SIG-M5 treated with dmso at 0.1 percent for 504 hours (cell line): ENCODE measurements around the gene CBX8.
A peak's percentile ranks its signal among the peaks of the same experiment; 100 is the strongest.

Experiments used
- DNase-seq: peaks from one replicate; lab custom pipeline; 2025; ENCODE audit not compliant: unreplicated experiment; lab: John Stamatoyannopoulos, UW

The CBX8 gene

DNA sequence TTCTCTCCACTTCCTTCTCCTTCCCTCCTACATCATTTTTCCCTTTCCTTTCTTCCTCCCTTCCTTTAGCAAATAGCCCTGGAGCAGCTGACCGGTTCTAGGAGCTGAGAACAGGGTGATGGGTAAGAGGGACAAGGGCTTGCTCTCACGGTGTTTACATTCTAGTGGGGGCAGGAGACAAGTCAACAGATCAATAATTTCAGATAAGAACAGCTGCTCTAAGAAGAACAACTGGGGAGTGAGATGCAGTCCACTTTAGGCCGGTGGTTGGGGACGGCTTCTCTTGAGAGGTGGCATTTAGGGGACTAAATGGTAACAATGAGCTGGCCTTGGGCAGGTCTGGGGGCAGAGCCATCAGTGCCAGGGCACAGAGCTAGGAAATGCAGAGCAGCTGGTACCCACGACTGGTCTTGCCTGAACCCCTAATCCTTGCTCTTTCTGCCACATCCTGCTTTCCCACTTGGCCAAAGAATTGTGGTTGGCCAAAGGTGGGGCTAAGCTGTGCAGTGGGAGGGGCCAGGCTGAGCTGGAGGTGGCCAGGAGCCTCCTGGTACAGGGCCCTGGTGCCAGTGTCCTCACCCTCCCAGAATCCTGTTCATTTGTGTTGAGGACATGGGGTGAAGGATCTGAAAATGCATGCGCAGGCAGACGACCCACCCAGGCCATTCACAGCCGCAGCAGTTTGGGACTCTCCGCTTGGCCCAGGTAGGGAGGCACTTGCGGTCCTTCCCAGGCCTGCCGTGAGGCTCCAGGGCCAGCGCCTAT lies 24.6 kb upstream of the CBX8 start:
- no peak for DNase-seq

DNA sequence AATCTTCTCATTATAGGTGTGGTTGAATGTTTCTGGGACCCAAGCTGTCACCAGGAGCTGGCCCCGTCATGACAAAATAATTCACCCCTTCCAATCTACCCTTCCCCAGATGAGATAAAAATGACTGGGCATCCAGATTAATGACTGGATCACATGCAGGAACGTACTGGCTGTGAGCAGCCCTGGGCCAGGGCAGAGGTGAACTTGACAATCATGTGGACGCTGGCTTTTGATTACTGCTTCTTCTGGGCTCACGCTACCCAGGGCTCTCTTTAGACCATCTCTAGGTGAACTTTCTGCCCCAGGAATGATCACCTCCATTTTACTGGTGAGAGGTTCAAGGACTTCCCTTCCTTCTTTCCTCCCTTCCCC lies 24.1 kb upstream of the CBX8 start:
- no peak for DNase-seq

DNA sequence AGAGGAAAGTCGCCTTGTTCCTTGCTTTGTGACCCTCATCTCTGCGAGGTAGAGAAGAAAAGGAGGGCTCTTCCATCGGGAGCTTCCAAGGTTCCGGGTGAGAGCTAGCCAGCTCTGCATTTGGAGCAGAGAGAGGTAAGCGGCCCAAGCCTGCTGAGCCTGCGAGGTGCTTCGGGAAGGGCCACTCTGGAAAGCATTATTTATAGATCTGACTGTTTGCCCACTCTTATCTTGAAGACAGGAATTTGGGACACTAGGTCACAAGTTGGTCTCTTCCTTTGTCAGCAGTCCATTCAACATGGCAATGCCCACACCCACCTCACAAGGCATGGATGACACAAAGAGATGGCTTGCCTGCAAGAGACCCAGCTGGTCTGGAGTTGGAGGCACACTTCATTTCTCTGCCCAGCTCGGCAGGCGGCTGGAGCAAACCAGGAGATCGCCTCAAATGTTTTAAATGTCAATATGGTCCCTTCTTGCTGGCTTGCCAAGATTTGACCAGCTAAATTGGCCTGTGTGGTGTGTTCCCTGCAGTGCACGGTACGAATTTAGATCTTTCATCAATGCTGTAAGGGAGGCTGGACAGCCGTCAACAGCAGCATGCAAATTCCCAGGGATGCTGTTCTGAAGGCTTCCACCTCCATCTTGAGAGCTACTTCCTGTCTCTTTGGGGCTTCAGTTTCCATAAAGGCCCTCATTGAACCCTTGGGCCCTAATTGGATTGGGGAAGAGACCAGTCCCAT lies 22.8 kb upstream of the CBX8 start:
- no peak for DNase-seq

DNA sequence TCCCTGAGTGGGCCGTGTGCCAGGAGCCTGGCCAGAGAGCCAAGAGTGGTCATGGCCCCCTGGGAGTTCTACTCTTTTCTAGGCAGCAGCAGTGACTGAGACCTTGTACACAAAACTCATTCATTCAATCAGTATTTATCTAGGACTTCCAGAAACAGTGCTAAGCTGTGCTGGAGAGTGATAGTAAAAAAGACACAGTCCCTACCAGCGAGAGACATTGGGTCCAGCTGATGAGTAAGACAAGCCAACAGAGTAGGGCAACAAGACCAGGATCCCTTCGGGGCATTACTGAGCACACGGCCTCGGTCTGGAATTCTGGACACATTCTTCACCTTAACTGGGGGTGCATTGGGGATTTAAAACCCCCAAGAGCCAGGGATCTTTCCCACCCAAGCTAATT lies 22.2 kb upstream of the CBX8 start:
- DNase-seq: no peak

DNA sequence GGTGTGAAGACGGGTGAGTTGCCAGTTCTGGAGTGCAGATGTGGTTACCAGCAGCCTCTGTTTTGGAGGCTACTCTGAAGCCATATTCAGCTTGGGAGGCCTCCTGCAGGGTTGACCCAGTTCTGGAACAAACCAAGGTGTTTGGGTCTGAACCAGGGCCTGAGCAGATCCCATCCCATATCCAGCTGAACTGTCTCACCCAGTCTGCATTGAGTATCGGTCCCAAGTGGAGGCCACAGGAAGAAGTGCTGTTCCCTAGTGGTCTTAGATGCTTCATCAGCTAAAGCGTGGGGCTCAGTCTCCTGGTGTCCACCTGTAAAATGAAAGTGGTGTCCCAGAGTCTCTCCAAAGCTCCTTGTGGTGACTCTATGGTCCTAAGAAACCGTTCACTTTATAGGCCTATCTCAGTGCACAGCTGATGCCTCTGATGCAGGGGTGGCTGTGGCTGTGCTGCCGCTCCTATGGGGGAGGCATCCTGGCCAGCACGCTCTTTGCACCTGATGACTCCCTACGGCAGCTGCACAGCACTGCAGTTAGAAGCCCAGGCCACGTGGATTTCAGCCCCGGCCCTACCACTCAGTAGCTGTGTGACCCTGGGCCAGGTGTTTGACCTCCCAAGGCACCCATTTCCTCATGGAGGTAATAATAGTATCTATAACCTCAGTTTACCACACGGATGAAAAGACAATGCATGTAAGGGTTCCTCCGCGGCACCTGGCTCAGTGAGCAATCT lies 21.3 kb upstream of the CBX8 start:
- DNase-seq: no peak

DNA sequence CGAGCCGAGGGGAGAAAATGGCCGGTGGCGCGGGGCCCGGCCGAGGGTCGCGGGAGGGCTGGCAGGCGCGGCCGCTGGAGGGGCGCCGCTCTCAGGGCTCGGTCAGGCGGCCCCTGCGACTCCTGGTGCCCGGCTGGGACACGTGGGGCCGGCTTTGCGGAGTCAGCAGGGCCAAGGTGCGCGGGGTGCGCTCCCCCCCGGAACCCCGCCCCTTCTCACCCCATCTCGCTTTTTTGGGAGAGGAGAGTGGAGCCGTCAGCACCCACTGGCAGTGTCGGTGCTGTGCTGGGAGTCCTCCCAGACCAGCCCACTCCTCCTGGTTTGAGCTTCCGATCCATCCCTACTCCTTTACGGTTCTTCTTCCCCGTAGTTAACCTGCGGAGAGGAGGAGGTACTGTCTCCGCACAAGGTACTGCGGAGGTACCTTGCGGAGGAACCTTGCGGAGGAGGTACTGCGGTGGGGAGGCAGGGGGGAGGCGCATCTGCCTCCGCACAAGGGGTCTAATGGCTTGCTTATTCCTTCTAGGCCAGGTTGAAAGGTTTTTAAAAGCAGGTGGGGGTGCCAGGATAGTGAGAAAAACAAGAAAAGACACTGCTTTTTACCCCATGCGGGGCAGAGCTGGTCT lies 19.1 kb upstream of the CBX8 start:
- DNase-seq: no peak

DNA sequence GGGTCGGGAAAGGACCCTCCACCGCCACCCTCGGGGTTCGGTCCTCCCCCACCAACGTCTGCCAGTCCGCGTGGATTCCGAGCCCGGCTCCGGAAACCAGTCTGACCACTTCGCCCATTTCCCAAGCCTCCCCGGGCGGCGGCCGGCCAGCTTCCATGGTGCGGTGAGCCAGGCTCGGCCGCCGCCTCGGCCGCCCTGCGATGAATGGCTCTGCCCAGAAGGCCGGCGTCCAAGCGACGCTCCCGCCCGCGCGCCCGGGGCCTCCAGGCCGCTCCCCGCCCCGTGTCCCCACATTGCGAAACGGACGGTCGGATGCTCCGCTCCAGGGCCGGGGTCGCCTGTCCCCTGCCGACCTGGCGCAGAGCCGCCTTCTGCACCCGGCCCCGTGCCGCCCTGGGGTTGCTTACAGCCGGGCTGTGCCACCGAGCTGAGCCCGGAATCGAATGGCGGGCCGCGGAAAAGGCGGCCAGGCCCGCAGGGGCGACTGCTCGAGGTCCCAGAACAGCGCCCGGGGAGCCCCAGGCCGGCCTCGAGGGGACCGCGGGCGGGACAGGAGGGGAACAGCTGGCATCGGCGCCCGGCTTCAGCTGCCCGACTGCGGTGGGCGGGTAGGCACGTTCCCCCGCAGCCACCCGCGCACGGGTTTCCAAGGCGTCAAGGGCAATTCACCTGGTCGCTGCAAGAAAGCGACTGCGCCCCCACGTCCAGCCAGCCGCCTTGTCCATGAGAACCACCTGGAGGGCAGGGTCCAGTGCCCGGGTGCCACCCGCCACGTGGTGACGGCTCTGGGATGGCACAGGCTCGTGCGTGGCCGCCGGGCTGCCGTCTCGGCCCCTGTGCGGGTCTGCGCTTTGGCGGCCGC lies 18.3 kb upstream of the CBX8 start:
- no peak for DNase-seq

DNA sequence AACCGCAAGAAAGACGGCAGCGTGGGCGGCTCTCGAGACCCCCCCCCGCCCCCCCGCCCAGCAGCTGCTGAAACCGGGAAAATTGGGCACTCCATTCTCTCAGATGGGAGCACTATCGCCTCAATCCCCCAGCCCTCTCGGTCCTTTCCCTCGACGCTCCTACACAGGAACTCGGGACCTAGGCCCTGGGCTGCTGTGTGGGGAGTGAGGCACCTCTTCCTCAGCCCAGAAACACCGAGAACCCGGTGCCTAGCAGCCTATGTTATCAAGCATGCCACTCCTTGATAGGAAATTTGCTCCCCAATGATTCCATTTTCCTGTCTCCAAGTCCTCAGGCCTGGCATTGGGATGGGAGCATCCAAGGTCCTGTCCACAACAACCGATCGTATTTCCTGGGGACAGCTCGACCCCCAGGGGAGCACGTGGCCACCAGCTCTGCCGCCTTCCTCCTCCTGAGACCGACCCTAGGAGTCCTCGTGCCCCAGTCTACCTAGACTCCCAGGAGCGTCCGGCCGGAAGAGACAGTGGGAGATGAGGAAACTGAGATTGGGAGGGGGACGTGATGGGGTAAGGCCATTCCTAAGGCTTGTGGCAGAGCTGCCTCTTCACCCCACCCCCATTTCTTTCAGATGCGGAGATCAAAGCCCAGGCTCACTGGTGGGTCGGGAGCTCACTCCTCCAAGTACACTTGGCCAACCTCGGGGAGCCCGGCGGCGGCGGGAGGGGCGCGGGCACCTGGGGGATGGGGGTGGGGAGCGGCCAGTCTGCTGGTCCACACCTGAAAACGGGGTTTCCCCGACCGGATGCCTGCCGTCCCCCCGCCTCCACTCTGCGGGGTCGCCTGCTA lies 17.5 kb upstream of the CBX8 start:
- no peak for DNase-seq

DNA sequence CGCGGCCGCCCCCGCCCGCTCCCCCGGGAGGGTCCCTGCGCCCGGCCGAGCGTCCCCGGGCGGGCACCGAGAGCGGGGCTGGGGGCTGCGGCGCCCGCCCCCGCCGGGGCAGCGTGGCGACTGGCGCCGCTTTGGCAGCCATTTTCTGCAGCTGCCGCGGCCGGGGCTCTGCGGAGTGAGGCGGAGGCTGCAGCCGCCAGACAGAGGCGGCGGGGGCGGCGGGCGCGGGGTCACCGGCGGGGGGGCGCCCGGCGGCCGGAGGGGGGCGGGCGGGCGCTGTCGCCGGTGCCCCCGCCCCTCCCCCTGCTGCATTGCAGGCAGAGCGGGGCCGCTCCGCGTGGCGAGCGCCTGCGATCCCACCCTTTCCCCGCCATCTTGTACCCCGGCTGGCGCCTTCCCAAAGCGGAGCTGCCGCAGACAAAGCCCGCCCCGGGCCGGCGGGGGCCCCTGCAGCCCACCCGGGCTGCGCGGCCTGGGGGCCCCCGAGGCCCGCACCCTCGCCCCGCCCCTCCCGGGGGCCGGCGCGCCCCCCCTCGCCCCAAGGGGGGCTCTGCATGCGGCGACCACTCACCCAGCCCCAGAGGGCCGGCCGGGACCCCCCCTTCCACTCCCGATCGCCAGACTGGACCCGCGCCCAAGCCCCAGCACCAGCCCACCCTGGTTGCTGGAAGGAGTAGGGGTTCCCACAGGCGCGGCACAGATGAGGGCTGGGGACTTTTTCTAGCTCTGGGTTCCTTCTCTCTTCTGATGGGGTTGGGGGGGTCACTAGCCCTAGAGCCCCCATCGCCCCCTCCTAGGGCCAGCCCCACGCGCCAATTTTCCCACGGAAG lies 16.6 kb upstream of the CBX8 start:
- no peak for DNase-seq

DNA sequence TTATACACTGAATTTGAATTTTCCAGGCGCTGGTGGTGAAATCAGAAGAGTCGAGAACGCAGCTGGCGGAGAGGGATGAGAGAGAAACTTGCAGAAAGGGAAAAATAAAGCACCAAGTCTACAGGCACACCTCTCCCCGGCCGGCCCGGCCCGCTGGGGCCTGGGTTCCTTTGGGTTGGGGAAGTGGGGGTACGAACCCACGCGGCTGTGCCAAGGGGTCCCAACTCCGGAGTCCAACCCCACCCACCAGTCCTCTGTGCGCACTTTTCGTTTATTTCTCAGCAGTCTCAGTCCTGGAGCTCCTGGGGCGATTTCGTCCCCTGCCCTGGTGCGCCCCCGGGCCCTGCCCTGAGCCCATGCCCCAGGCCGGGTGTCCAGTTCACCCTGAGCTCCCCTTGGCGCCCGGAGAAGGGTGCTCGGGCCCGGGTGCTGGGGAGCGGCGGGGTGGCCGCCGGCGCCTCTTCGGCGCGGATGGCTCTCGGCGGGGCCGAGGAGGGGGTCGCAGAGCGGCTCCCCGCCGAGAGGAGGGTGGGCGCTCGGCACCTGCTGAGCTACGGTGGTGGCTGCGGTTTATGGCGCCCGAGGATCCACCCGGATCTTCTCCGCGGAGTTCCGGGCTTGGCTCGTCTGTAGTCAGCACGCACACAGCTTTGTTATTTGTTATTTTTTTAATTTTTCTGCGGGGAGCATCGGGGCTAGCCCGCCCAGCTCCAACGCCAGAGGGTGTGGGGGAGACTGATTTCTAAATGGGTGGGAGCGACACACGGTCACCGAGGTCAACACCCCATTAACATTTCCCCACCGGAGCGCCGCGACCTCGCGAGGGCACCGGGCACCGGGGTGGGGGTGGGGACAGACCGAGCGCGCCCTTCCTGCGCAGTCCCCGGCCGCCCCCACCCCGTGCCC lies 15.7 kb upstream of the CBX8 start:
- no peak for DNase-seq

DNA sequence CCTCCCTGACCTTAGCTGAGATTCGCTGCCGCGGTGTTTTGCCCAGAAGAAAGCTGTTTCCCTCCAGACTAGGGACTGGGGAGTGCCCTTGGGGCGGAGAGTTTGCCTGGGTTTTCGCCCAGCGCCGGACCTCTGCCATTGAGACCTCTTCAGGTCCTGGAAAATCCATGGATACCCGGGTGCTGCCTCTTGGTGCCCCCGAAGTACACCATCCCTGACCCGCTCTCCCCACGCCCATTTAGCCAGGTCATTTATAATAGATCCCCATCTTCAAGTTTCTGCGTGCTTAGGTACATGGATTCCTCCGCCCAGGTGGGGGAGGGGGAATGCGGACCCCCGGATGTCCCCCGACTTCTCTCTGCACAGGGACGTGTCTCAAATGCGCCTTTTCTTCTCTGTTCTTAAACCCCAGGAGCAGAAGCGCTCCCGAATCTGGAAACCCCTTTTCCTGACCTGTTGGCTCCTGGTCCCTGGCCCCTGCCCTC lies 15.0 kb upstream of the CBX8 start:
- no peak for DNase-seq

DNA sequence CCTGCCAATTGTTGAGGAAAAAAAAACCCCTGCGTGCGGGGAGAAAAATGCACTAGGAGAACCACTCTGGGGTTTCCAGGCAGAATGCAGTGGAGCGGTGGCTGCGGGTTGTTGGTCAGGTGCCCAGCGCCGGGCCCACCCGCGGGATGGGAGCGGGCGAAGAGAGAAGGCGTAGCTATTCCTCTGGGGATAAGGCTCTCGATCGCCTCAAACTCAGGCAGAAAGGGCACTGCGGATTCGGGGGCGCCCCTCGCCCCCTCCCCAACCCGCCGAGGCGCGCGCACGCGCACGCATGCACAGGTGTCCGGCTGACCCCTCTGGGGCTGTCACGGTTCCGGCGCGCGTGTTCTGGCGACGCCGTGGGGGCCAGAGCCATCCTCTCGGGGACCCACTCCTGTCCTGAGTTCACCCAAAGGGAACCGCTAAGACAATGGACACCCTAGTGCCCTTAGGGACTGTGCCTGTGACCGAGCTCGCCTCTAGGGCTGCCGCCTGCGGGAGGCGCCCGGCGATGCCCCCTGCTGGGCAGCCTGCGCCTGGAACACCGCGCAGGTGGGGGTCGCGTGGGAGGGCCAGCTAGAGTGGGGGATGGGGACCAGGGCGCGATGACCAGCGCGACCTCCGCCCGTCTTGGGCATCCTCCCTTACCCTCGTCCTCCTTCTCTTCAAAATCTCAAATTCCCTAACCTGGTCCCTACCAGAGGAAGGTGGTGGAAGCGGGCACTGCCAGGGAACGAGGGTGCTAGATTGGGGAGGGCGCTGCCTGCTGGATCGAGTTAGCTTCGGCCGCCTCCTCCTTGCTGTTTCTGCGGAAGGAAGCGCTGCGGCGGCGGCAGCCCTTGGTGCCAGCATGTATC lies 14.4 kb upstream of the CBX8 start:
- DNase-seq: peak; percentile 47

DNA sequence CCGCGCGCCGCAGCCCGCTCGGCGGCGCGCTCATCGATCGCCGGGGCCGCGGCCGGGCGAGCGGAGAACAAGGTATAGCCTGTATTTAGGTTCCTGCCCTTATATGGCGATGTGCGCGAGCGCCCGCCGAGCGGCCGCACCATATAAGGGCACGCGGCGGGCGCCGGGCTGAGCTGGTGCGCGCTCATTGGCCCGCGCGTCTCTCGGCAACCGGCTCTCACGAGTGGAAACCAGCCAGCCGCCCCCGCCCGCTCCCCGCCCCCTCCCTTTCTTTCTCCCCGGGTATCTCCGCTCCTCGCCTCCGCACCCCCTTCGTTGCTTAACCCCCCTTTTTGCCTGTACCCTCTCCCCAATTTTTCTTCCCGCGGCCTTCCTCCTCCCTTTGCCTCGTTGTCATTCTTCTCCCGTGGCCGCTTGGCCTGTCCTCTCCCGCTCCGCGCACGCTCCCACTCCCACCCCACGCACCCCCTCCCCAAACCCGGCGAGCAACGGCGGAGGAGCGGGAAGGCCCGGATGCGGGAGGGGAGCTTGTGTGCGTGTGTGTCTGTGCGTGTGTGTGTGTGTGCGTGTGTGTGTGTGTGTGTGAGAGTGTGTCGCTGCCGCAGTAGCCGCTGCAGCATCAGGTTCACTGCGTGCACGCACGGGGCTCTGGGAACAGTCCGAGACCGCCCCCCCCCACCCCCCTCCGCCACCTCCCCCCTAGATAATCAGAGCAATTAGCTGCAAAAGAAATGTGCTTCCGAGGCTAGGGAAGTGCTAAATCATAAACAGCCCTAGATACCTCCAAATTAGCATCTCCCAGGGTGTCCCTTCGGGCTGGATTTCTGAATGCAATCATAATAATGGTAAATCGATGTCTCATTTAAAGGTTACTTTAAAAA lies 13.5 kb upstream of the CBX8 start:
- DNase-seq: peak; percentile 88

DNA sequence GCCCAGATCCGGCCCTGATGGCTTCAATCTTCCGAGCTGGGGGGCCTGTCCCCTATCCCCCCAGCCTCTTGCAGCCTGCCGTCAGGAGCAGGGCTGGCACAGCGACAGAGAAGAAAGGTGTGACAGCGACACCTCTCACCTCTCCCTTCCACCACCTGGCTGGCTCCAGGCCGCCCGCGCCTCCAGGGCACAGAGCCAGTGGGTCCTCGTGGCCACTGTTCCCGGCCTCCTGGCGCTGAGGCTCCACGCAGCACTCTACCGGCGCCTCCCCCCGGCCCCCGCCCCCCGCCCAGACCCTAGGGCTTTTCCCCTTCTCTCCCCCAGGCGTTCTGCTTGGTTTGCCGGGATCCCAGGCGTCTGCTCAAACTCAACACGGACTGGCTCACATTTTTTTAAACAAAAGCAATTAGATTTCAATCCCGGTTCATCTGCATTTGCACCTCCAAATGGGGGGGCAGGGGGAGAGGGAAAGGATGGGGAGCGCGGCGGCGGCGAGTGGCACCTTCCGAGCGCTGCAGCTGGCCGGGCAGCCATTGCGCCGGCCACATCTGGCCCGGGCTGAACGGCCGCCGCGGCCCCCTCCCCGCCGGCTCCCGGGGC lies 12.8 kb upstream of the CBX8 start:
- DNase-seq: no peak

DNA sequence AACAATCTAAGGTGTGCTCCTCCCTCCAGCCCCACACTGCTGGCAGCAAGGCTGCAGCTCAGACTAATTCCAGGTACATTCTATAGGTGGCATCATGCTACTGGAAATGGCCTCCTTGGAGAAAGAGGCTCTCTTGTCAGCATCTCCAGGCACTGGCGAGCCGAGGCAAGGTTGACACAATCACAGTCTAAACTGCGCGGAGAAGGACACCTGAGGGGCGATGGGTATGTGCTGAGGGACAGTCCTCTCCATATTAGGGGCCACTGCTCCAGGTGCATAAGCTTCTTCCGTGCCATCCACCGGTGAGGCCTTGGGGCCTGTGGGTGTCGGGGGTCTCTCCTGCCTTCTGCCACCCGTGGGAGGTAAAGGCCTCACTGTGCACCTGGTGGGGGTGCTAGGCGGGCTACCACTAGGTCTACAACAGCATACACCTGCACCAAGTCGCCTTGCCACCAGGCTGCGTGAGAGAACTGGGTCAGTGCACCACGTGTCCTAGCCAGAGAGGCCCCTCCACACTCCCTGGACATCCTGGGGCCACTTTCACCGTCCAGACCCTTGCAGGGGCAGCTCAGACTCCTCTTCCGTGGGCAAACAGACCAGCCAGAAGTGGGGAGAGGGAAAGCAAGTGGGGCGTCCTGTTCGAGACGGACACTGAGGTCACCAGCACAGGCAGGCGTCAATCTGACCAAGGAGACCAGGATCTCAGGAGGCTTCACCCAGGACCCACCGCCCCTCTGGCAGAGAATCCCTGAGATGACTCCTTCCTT lies 12.1 kb upstream of the CBX8 start:
- peak; percentile 55 for DNase-seq
